Effector memory CD8-positive, alpha-beta T cell (primary cell): ENCODE results near the gene PLA2G5.
"Not testable (repeated sequence)": the region's sequence is repeated elsewhere in the genome, so short reads cannot be mapped to it uniquely, and the experiment has no call there.

Experiments used
- ATAC-seq: fragments of 150-1000 bp; cut with Tn5 transposase; replicated peaks from 2 replicates; pipeline ENCODE4 v1.10.0; 2021; ENCODE audit warnings: mild to moderate bottlenecking, moderate library complexity
- DNase-seq, 3 experiments: peaks; one replicate each; pipeline ENCODE4 v3.0.0; 2021
- H3K27ac Mint-ChIP-seq, 2 donors: one replicate each; pipeline ENCODE4 v1.8.0; 2022; ENCODE audit warnings: mild to moderate bottlenecking in 2 of 2, mixed read lengths in 2 of 2, moderate library complexity in 2 of 2
- H3K27me3 Mint-ChIP-seq, 2 donors: one replicate each; pipeline ENCODE4 v1.8.0; 2022; ENCODE audit warnings: mixed read lengths in 2 of 2
- H3K36me3 Mint-ChIP-seq: one replicate; pipeline ENCODE4 v1.8.0; 2022; ENCODE audit warnings: mild to moderate bottlenecking, moderate library complexity, mixed read lengths; ENCODE audit not compliant: insufficient read depth
- H3K4me1 Mint-ChIP-seq, 2 donors: one replicate each; pipeline ENCODE4 v1.8.0; 2022; ENCODE audit warnings: low read depth in 2 of 2, mixed read lengths in 2 of 2
- H3K4me3 Mint-ChIP-seq, 2 donors: one replicate each; pipeline ENCODE4 v1.8.0; 2022; ENCODE audit warnings: mild to moderate bottlenecking in 2 of 2, mixed read lengths in 2 of 2, moderate library complexity in 2 of 2
- H3K9me3 Mint-ChIP-seq, 2 donors: one replicate each; pipeline ENCODE4 v1.8.0; 2022; ENCODE audit warnings: mixed read lengths in 2 of 2
- total RNA-seq, 9 experiments: gene quantifications; one replicate each; lab custom pipeline; 2026; lab: John Stamatoyannopoulos, UW

PLA2G5 gene, protein sequence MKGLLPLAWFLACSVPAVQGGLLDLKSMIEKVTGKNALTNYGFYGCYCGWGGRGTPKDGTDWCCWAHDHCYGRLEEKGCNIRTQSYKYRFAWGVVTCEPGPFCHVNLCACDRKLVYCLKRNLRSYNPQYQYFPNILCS
- 0 reads per million in 9 experiments for total RNA-seq

DNA sequence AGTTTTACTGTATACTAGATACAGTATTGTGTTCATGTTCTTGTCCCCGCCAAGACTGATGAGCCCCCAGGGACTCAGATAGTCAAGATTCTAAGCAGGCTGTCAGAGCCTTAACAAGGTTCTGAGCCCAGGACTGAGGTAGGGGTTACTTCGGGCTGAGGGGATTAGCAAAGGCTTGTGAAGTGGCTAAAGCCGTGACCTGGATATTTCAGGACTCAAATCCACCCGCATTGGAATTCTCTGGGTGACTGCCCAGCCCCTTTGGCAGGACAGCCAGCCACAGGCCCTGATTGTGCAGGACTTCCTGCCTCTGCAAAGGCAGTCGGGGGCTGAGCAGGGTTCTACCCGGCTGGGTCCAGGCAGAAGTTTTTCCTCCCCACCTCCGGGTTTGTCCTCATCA is at the start of gene PLA2G5:
TSS of gene PLA2G5 (plus strand) at position 321 of the 400 bp plus-strand sequence. CDS start 14,637 bp downstream, outside the sequence.
- ATAC-seq (no peak), DNase-seq (no peak)
- no peak within 1 kb of the TSS for H3K4me3 Mint-ChIP-seq
- H3K36me3 Mint-ChIP-seq: no peaks in the 10 kb centered on the region
- H3K27me3 Mint-ChIP-seq: peaks cover 0 to 8% of the 10 kb centered on the region in 2 donors
- no peaks in the 10 kb centered on the region for H3K9me3 Mint-ChIP-seq
- no peaks in the 10 kb centered on the region for H3K4me1 Mint-ChIP-seq
- H3K27ac Mint-ChIP-seq: peak within 1 kb of the TSS in 1 of 2 donors; percentile 30

DNA sequence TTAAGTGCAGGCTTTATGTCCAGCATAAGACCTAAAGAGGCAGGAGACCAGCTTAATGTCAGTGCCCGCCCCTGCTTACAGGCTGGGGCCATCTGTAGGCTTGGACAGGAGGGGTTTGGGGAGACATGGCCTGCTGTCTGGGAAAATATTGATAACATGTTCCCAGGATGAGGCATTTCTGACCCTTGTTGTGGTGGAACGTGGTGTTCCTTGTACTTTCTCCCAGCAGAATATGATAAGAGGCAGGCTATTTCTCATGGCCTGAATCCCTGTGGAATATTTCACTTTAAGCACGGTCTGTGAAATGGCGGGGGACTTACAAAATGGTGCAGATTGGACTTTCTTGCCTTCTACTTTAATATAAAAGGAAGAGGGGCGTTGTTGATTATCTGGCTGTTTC is 41.9 kb upstream of the PLA2G5 start:
- Mint-ChIP-seq H3K4me3 (no peak overlapping the region), H3K4me1 (no peaks in the 10 kb centered on the region), H3K9me3 (no peaks in the 10 kb centered on the region), H3K36me3 (peaks cover 2% of the 10 kb centered on the region), H3K27ac (no peak overlapping the region), H3K27me3 (peaks cover 20 to 65% of the 10 kb centered on the region in 2 donors)
- DNase-seq (no peak), ATAC-seq (no peak)

DNA sequence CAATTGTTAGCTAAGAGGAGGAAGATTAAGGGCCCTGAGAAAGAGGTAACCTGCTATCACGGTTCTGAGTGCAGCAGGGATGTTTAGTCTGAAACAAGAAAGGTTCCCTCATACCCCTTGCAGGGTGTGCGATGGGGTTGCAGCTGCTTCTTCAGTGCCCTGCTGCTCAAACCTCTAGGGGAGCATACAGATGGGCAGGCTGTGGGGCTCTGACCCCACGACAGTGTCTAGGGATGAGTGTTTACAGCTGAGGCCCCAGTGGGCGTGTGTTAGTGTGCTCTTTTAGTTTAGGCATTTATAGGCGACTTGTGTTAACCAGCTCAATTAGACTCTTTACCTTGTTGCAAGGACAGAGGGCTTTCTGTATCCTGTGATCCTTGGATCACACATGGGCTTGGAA is 41.3 kb upstream of the PLA2G5 start:
- Mint-ChIP-seq H3K4me3 (no peak overlapping the region), H3K4me1 (no peaks in the 10 kb centered on the region), H3K36me3 (peaks cover 2% of the 10 kb centered on the region), H3K27me3 (peaks cover 14 to 69% of the 10 kb centered on the region in 2 donors), H3K27ac (no peak overlapping the region), H3K9me3 (peaks cover 0 to 2% of the 10 kb centered on the region in 2 donors)
- DNase-seq (no peak), ATAC-seq (no peak)

DNA sequence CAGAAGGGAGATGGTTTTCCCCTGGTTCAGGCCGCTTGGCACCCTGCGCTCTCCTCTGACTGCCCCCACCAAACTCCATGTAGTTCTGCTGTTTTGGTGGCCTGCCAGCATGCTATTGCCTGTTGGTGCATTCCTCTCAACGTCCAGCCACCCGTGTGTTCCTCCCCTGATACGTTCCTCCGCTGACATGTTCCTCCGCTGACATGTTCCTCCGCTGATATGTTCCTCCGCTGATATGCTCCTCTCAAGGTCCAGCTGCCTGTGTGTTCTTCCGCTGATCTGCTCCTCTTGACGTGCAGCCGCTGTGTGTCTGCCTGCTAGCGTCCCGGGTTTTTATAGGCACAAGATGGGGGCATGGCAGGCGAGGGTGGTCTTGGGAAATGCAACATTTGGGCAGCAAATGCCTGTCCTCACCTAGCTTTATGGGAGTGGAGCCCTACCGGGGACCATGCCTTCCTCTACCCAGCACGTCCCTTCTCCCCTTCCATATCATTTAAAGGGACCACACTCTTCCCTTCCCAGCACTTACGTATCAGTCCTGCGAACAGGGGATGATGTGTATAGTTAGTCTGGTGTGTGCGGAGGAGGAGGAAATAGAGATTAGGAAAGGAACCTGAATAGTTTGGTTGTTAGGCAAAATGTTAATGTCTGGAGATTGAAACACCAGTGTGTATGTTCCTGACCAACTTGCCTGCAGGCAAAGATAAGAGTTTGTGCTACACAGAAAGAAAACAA is 40.6 kb upstream of the PLA2G5 start:
- Mint-ChIP-seq H3K4me1 (no peaks in the 10 kb centered on the region), H3K9me3 (peaks cover 5 to 8% of the 10 kb centered on the region in 2 donors), H3K27me3 (peaks cover 8 to 69% of the 10 kb centered on the region in 2 donors), H3K27ac (no peak overlapping the region), H3K4me3 (no peak overlapping the region), H3K36me3 (no peaks in the 10 kb centered on the region)
- DNase-seq (no peak), ATAC-seq (no peak)

DNA sequence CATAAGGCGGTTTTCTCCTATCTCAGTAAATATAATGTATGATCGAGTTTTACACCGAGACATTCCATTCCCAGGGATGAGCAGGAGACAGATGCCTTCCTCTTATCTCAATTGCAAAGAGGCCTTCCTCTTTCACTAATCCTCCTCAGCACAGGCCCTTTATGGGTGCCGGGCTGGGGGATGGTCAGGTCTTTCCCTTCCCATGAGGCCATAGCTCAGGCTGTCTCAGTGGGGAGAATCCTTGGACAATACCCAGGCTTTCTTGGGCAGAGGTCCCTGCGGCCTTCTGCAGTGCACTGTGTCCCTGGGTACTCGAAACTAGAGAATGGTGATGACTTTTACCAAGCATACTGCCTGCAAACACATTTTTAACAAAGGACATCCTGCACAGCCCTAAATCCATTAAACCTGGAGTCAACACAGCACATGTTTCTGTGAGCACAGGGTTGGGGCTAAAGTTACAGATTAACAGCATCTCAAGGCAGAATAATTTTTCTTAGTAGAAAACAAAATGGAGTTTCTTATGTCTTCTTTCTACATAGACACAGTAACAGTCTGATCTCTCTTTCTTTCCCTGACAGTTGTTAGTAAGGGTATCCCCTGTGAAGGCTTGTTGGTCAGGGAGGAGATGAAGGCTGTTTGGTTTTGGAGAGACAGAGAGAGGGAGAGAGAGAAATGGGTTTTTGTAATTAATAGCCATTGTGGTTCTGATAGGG is 39.4 kb upstream of the PLA2G5 start:
- DNase-seq, H3K4me3 Mint-ChIP-seq, H3K4me1 Mint-ChIP-seq, H3K36me3 Mint-ChIP-seq, ATAC-seq, H3K27ac Mint-ChIP-seq: not testable (repeated sequence)
- peaks cover 9 to 14% of the 10 kb centered on the region in 2 donors for H3K9me3 Mint-ChIP-seq
- H3K27me3 Mint-ChIP-seq: peaks cover 0 to 66% of the 10 kb centered on the region in 2 donors

DNA sequence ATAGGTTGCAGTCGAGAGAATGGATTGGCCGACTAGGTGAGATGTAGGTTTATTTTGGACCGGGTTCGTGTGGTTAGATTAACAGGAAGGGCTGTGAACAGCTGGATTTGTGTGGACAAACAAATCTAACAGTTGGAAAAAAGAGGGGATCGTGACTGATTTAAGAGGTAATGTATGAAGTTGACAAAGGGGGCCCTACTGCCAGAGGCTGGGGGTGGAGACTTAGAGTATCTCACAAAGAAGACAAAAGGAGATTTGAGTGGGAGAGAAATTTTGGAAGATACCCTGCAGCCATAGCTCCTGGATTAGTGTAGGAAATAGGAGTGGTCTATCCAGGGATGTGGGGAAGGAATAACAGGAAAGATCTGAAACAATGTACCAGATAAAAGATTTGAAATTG is 38.8 kb upstream of the PLA2G5 start:
- H3K9me3 Mint-ChIP-seq: peaks cover 9 to 14% of the 10 kb centered on the region in 2 donors
- no peaks in the 10 kb centered on the region for H3K36me3 Mint-ChIP-seq
- no peak overlapping the region for H3K4me3 Mint-ChIP-seq
- ATAC-seq (no peak), DNase-seq (no peak)
- no peak overlapping the region for H3K27ac Mint-ChIP-seq
- peaks cover 0 to 60% of the 10 kb centered on the region in 2 donors for H3K27me3 Mint-ChIP-seq
- H3K4me1 Mint-ChIP-seq: no peaks in the 10 kb centered on the region

DNA sequence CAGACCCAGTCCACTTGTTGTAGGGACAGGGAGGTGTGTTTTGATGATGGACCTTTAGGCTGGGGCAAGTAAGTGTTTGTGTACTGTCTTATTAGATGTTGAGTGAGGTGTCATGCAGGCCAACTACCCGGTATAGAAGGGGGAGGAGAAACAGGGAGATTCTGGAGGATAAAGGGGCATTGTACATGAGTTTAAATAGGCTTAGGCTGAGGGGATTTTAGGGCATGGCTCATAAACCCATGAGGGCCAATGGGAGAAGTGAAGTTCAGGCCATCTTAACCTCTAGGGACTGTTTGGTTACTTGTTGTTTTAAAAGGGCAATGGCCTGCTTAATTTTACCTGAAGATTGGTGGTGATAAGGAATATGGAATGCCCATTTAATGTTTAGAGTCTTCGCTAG is 38.2 kb upstream of the PLA2G5 start:
- H3K27ac Mint-ChIP-seq: no peak overlapping the region
- DNase-seq (no peak), ATAC-seq (no peak)
- peaks cover 9 to 14% of the 10 kb centered on the region in 2 donors for H3K9me3 Mint-ChIP-seq
- H3K4me1 Mint-ChIP-seq: no peaks in the 10 kb centered on the region
- no peaks in the 10 kb centered on the region for H3K36me3 Mint-ChIP-seq
- H3K4me3 Mint-ChIP-seq: no peak overlapping the region
- H3K27me3 Mint-ChIP-seq: peaks cover 0 to 54% of the 10 kb centered on the region in 2 donors

DNA sequence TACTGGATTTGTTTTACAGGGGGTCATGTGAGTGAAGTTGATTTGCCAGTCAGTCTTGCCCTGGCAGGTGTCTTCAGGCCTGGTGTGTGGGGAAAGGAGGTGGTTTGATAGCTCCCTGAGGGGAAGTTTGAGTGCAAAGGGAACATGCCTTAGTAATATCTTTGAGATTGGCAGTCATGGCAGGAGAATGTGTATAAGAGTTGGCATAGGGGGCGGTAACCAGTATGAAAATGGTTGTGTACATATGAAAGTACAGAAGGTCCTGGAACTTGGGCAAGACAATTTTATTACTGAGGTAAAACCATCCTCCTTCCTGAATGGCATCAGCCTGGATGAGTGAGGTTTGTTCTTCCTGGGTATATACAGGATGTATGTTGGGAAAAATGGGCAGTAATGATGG is 37.6 kb upstream of the PLA2G5 start:
- Mint-ChIP-seq H3K9me3 (peaks cover 13 to 14% of the 10 kb centered on the region in 2 donors), H3K4me1 (peaks cover 3 to 4% of the 10 kb centered on the region in 2 donors), H3K27me3 (peaks cover 0 to 48% of the 10 kb centered on the region in 2 donors), H3K36me3 (no peaks in the 10 kb centered on the region), H3K4me3 (no peak overlapping the region), H3K27ac (no peak overlapping the region)
- DNase-seq: no peak
- no peak for ATAC-seq

DNA sequence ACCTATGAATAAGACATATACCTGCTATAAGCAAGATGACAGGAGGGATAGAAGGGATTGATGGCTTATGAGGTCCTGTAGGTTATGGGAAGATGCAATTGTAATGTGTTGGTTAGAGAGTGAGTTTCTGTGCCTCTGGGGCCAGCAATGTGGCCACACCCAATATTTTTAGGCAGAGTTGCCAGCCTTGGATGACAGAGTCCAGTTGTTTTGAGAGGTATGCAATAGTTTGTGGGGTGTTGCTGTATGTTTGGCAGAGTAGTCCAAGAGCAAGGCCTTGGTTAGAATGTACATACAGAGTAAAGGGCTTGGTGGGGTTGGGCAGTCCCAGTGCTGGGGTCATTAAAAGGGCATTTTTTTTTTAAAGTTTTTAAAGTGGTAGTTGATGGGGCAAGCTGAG is 36.6 kb upstream of the PLA2G5 start:
- peaks cover 0 to 38% of the 10 kb centered on the region in 2 donors for H3K27me3 Mint-ChIP-seq
- H3K4me1 Mint-ChIP-seq: peaks cover 12% of the 10 kb centered on the region in 2 donors
- H3K36me3 Mint-ChIP-seq: no peaks in the 10 kb centered on the region
- H3K9me3 Mint-ChIP-seq: peaks cover 13 to 14% of the 10 kb centered on the region in 2 donors
- ATAC-seq (no peak), DNase-seq (no peak)
- no peak overlapping the region for H3K27ac Mint-ChIP-seq
- no peak overlapping the region for H3K4me3 Mint-ChIP-seq

DNA sequence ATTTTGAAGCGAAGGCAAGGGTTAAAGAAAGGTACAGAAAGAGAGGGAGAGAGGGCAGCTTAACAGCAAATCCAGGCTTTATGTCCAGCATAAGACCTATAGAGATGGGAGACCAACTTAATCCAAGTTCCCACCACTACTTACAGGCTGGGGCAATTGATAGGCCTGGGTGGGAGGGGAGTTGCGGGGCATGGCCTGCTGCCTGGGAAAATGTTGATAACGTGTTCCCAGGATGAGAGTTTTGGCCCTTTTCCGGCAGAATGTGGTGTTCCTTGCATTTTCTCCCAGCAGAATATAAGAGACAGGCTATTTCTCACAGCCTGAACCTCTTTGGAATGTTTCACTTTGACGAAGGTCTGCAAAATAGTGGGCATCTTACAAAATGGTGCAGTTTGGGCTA is 34.9 kb upstream of the PLA2G5 start:
- ATAC-seq: no peak

DNA sequence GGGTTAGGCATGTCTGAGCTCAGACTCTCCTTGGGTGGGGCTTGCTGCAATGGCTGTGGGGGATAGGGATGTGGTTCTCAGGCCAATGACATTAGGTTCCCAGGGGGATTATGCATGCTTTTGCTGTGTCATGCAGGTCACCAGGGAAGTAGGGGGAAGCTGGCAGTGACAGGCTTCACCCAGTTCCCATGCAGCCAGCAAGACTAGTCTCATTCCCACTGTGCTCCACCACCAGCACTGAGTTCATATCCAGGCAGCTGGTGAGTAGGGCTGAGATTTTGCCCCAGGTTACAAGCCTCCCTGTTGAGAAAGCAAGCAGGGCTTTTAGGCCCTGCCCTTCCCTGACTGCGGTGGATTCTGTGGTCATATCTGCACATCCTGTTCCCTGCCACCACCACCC is 32.1 kb upstream of the PLA2G5 start:
- peak overlapping the region; percentile 8 to 13 for H3K4me3 Mint-ChIP-seq
- no peaks in the 10 kb centered on the region for H3K36me3 Mint-ChIP-seq
- peaks cover 13 to 14% of the 10 kb centered on the region in 2 donors for H3K9me3 Mint-ChIP-seq
- peak overlapping the region; percentile 18 to 35 for H3K27ac Mint-ChIP-seq
- H3K4me1 Mint-ChIP-seq: peaks cover 14% of the 10 kb centered on the region in 2 donors
- DNase-seq: no peak
- H3K27me3 Mint-ChIP-seq: peaks cover 0 to 20% of the 10 kb centered on the region in 2 donors
- no peak for ATAC-seq

More for the DNA sequence above, 34.9 kb upstream of the PLA2G5 start:
- H3K27me3 Mint-ChIP-seq: peaks cover 0 to 24% of the 10 kb centered on the region in 2 donors
- no peak overlapping the region for H3K27ac Mint-ChIP-seq
- no peak overlapping the region for H3K4me3 Mint-ChIP-seq
- no peak for DNase-seq
- H3K9me3 Mint-ChIP-seq: peaks cover 13 to 14% of the 10 kb centered on the region in 2 donors
- H3K36me3 Mint-ChIP-seq: no peaks in the 10 kb centered on the region
- peaks cover 14% of the 10 kb centered on the region in 2 donors for H3K4me1 Mint-ChIP-seq

DNA sequence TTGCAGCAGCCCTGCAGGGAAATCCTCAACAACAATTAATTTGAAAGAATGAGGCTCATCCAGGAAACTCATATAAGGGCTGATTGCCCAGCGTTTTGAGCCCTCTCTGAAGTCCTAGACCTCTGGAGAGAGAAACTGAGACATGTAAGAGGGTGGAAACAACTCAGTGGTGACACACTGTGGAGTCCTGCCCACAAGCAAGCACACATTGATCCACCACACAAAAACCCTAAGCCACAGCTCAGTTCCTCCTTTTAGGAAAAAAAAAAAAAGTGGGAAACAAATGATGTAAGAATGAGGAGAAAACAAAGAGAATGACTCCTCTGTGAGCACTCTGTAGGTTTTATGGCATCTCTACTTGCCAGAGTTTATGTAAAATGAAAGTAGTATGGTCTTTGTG is 22.9 kb upstream of the PLA2G5 start:
- Mint-ChIP-seq H3K27me3 (no peaks in the 10 kb centered on the region), H3K4me1 (no peaks in the 10 kb centered on the region), H3K9me3 (peaks cover 6 to 10% of the 10 kb centered on the region in 2 donors), H3K36me3 (no peaks in the 10 kb centered on the region), H3K27ac (no peak overlapping the region), H3K4me3 (no peak overlapping the region)
- DNase-seq (no peak), ATAC-seq (no peak)

DNA sequence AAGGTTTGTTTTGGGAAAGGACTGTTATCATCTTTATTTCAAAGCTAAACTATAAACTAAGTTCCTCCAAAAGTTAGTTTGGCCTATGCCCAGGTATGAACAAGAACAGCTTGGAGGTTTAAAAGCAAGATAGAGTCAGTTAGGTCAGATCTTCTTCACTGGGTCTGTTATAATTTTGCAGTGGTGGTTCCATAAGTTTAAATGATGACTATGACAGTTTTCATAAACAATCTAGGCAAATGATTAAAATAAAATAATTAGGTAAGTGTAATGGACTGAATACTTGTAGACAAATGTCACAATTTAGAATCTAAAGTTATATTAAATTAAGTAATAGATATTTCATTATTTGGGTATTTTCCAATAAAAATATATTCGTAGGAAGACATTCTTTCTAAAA is 21.4 kb upstream of the PLA2G5 start:
- Mint-ChIP-seq H3K4me1 (no peaks in the 10 kb centered on the region), H3K4me3 (no peak overlapping the region), H3K36me3 (no peaks in the 10 kb centered on the region), H3K27ac (no peak overlapping the region), H3K27me3 (no peaks in the 10 kb centered on the region), H3K9me3 (peaks cover 8 to 17% of the 10 kb centered on the region in 2 donors)
- ATAC-seq (no peak), DNase-seq (no peak)
